OCI-LY7 (cell line): ENCODE measurements around the gene RAB31. TPM values are rescaled to one million over a fixed set of nuclear protein-coding genes. Genes with fewer than 3 reads are reported as not detected.

ENCODE experiments used
- BruUV-seq: library from RNA; stranded (reverse); fragments of 400-500 nt; replicated peaks from 2 replicates; lab custom pipeline; 2021; lab: Mats Ljungman, UMichigan
- CTCF ChIA-PET: fragments of 300-600 bp; sonication (Branson Sonifier 250); formaldehyde crosslinking; loops from one replicate; lab custom pipeline; 2022; ENCODE audit warnings: antibody characterized with exemption; ENCODE audit not compliant: unreplicated experiment; lab: Charles Lee
- POLR2A ChIA-PET: fragments of 300-600 bp; sonication (Branson Sonifier 250); formaldehyde crosslinking; loops from one replicate; lab custom pipeline; 2022; ENCODE audit warnings: antibody characterized with exemption; lab: Charles Lee
- DNase-seq: peaks from one replicate; pipeline ENCODE4 v3.0.0-alpha.2; 2015; ENCODE audit warnings: low spot score
- H2AFZ ChIP-seq: fragments of 200-600 bp; sonication (generic), shearing (Covaris generic); 2 replicates; pipeline ENCODE4 v1.6.1; 2014; ENCODE audit warnings: mild to moderate bottlenecking, antibody characterized with exemption, low read length, moderate library complexity
- H3K27ac ChIP-seq: fragments of 200-600 bp; sonication (generic); 2 replicates; pipeline ENCODE4 v1.5.1; 2014; ENCODE audit warnings: mixed run types, low read depth, mild to moderate bottlenecking, moderate library complexity, low read length, inconsistent platforms; ENCODE audit not compliant: poor library complexity, severe bottlenecking
- H3K36me3 ChIP-seq: fragments of 200-600 bp; sonication (generic); 2 replicates; pipeline ENCODE4 v1.6.1; 2014; ENCODE audit warnings: mild to moderate bottlenecking, antibody characterized with exemption, low read length, moderate library complexity, mixed read lengths; ENCODE audit not compliant: insufficient read depth
- H3K4me1 ChIP-seq: fragments of 200-600 bp; sonication (generic); 2 replicates; pipeline ENCODE4 v1.5.1; 2014; ENCODE audit warnings: mild to moderate bottlenecking, low read length; ENCODE audit not compliant: insufficient read depth, poor library complexity, severe bottlenecking
- H3K4me2 ChIP-seq: fragments of 200-600 bp; sonication (generic); 2 replicates; pipeline ENCODE4 v1.6.1; 2014; ENCODE audit warnings: mild to moderate bottlenecking, low read length
- H3K4me3 ChIP-seq: fragments of 200-600 bp; sonication (generic); 2 replicates; pipeline ENCODE4 v1.5.1; 2014; ENCODE audit warnings: mild to moderate bottlenecking, low read depth, low read length; ENCODE audit not compliant: poor library complexity, severe bottlenecking
- H3K79me2 ChIP-seq: fragments of 200-600 bp; sonication (generic); 2 replicates; pipeline ENCODE4 v1.6.1; 2016; ENCODE audit warnings: low read depth, mild to moderate bottlenecking, low read length, moderate library complexity, mixed read lengths; ENCODE audit not compliant: insufficient read depth
- H3K9me2 ChIP-seq: fragments of 200-600 bp; sonication (generic); 2 replicates; pipeline ENCODE4 v1.6.1; 2016; ENCODE audit warnings: mild to moderate bottlenecking, low read length, mixed read lengths; ENCODE audit not compliant: insufficient read depth
- H3K9me3 ChIP-seq: fragments of 200-600 bp; sonication (generic); 2 replicates; pipeline ENCODE4 v1.6.1; 2014; ENCODE audit warnings: mild to moderate bottlenecking, mixed run types, low read length, mixed read lengths
- H4K20me1 ChIP-seq: fragments of 200-600 bp; sonication (generic); 2 replicates; pipeline ENCODE4 v1.6.1; 2014; ENCODE audit warnings: mild to moderate bottlenecking, antibody characterized with exemption, low read length, moderate library complexity, mixed read lengths; ENCODE audit not compliant: insufficient read depth
- CTCF ChIP-seq: fragments of 200-600 bp; sonication (generic); conservative IDR thresholded peaks from 2 replicates; pipeline ENCODE4 v1.5.1; 2014; ENCODE audit warnings: mild to moderate bottlenecking, antibody characterized with exemption, low read length, moderate library complexity, mixed read lengths
- EZH2phosphoT487 ChIP-seq: fragments of 200-600 bp; sonication (generic); IDR thresholded peaks from 2 replicates; pipeline ENCODE4 v1.6.1; 2018; ENCODE audit warnings: low read depth, borderline replicate concordance, mild to moderate bottlenecking, mixed run types, antibody characterized with exemption, low read length, moderate library complexity, mixed read lengths
- intact Hi-C: fragments of 100-400 bp; cut with micrococcal nuclease; formaldehyde crosslinking; loops from one replicate; pipeline ENCODE4 v1.10.0; 2022; ENCODE audit not compliant: unreplicated experiment
- total RNA-seq, 2 experiments: library from RNA; depleted of rRNA in 1 of 2; stranded (reverse); fragments of >200 nt in 1 of 2; shearing (Covaris generic) in 1 of 2; gene quantifications; 2 replicates each; pipeline ENCODE4 v1.2.3, GENCODE V29; 2014 to 2022

RAB31 gene
- total RNA-seq, 2 experiments from 2014 or later: not detected

- Histone ChIP-seq H3K36me3 (no peaks in the 10 kb centered on the region), H3K79me2 (no peaks in the 10 kb centered on the region), H4K20me1 (no peaks in the 10 kb centered on the region), H3K27ac (no peak overlapping the region), H3K4me3 (no peak overlapping the region), H2AFZ (no peak overlapping the region), H3K4me1 (no peaks in the 10 kb centered on the region), H3K9me3 (no peaks in the 10 kb centered on the region), H3K9me2 (no peaks in the 10 kb centered on the region), H3K4me2 (no peak overlapping the region)
- POLR2A ChIA-PET: no interaction called here
- CTCF ChIA-PET: no interaction called here
- DNase-seq: no peak
- intact Hi-C loops: no loop called here
- TF ChIP-seq CTCF (no peak), EZH2phosphoT487 (no peak)
- no TSS peak for BruUV-seq
Measured at GRCh38 chr18:9823805-9824473, 115.8 kb downstream of the RAB31 start.

- BruUV-seq: no TSS peak
- H4K20me1 ChIP-seq: no peaks in the 10 kb centered on the region
- H3K9me3 ChIP-seq: no peaks in the 10 kb centered on the region
- no peaks in the 10 kb centered on the region for H3K4me1 ChIP-seq
- no peaks in the 10 kb centered on the region for H3K79me2 ChIP-seq
- DNase-seq: no peak
- no peaks in the 10 kb centered on the region for H3K9me2 ChIP-seq
- TF ChIP-seq EZH2phosphoT487 (no peak), CTCF (no peak)
- ChIA-PET POLR2A (no interaction called here), CTCF (no interaction called here)
- no peak overlapping the region for H2AFZ ChIP-seq
- intact Hi-C loops: no loop called here
- H3K36me3 ChIP-seq: no peaks in the 10 kb centered on the region
- no peak overlapping the region for H3K27ac ChIP-seq
- no peak overlapping the region for H3K4me2 ChIP-seq
- H3K4me3 ChIP-seq: no peak overlapping the region
Measured at GRCh38 chr18:9824474-9824832, 116.4 kb downstream of the RAB31 start.

- Histone ChIP-seq H3K79me2 (no peaks in the 10 kb centered on the region), H3K4me1 (no peaks in the 10 kb centered on the region), H2AFZ (no peak overlapping the region), H3K4me2 (no peak overlapping the region), H3K4me3 (no peak overlapping the region), H3K9me3 (no peaks in the 10 kb centered on the region), H3K9me2 (no peaks in the 10 kb centered on the region), H3K27ac (no peak overlapping the region), H4K20me1 (no peaks in the 10 kb centered on the region), H3K36me3 (no peaks in the 10 kb centered on the region)
- no peak for DNase-seq
- ChIA-PET POLR2A (no interaction called here), CTCF (no interaction called here)
- TF ChIP-seq CTCF (no peak), EZH2phosphoT487 (no peak)
- BruUV-seq: no TSS peak
- intact Hi-C loops: no loop called here
Measured at GRCh38 chr18:9824952-9825371, 116.9 kb downstream of the RAB31 start.
